ENCODE measurements around the gene PPP2R5B.

The PPP2R5B gene

DNA sequence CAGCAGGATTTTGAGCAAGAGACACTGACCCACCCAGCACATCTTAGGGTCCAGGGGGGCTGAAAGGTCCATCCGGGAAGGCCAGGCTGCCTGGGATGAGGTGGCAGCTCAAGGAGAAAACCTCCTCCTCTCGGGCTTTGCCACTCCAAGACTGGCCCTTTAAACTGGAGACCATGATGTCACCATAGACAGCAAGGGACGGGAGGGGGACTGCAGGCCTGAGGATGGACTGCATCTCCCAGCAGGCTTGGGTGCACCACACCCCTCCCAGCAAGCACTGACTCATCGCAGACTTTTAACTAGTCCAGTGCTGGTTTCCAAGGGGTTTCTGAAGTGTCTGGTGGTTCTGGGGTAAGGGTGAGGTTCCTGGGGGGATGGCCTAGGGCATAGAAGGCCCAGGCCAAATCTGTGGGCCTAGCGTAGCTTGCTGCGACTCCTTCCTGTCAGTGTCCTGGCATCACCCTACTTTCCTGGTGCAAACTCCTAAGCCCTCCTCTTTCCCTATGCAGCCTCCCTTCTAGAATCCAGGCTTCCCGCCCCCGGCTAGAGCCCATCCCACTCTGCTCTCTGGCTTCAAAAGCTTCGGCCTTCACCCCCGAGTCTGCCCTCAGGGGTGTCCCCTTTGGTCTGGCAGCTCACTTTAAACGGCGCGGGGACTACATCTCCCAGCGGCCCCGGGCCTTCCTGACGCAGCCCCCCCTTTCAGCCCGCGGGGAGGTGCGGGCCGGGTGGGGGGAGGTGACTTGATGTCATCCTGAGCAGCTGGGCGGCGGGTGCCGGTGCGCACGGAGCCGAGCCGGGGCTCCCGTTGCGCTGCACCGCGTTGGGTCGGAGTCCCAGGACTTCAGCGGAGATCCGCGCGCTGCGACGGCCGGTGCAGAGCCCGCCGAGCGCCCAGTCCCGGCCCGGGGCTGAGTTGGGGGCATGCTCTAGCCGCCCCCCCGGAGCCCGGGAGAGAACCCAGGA lies at the start of gene PPP2R5B:
TSS of gene PPP2R5B (plus strand) at position 746 of the 966 bp plus-strand sequence. CDS start 1,046 bp downstream, outside the sequence.
- DNase-seq = peak; percentile 92

DNA sequence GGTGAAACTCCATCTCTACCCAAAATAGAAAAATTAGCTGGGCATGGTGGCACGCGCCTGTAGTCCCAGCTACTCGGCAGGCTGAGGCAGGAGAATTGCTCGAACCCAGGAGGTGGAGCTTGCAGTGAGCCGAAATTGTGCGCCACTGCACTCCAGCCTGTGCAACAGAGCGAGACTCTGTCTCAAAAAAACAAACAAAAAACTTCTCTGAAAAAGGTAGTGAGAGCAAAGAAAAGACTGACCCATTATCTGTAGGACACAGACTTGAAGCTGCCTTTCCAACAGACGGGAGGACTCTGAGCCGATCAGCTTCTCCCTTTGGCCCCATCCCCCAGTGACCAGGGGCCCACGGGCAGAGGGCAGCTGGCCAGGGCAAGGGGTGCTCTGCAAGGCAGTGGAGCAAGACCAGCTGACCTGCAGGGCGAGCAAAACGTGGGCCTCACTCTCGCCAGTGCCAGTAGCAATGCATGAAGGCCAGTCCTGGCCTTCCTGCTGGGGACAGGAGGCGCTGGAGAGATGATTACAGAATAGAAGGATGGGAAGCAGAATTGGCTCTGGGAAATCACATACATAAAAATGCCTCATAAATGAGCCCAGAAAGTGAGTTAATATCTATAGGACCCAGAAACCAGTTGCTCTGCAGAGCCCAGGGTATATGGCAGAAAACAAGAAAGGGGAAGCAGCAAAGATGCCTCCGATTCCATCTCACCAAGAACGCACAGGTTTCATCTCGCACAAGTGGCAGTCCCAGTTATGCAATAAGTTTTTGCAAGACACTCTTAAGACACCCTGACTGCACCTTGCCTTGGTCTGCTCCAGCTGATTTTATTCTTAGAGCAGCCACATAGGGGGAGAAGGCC lies 48.9 kb upstream of the PPP2R5B start:
- DNase-seq = no peak

DNA sequence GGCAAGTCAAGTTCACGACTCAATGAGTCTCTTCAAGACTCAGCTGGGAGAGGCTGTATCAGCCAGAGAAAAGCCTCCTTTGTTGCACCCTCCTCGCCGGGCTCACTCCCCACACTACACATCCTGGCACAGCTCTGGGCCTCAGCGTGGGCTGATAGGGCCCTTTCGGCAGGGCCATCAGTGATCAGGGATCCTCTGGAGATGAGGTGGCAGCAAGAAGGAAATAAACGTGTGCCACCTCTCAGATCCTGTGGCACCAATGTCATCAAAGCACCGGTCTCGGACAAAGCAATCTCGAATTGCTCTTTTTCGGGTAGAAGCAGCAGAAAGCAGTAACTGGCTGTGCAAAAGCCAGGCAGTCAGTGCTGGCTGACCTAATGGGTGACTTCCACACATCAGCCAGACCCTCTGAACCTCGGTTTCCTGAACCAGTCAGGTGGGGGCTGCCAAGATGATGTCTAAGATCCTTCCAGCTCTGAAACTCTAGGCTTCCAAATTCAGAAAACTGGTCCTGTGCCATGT lies 48.2 kb upstream of the PPP2R5B start:
- no peak for DNase-seq

DNA sequence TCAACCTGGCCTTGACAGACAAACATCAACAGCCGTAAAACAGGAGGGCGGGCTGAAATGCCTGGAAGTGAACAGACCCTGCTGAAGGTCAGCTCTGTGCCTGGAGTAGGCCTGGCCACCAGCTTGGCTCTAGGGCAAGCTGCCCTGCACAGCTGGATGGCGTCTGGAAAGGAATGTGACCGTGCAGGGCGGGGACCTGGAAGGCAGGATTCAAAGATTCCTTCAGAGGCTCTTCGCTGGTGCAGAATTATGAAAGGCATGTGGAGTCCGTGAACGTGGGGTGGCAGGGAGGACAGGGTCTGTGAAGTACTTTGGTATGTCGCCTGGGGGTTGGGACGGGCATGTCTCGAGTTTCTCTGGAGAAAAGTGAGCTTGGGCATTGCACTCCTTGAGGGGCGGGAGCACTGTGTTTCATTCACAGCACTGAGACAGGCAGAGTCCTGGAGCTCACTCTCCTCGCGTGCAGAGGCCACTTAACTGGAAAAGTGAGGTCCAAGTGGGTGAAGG lies 47.6 kb upstream of the PPP2R5B start:
- no peak for DNase-seq

DNA sequence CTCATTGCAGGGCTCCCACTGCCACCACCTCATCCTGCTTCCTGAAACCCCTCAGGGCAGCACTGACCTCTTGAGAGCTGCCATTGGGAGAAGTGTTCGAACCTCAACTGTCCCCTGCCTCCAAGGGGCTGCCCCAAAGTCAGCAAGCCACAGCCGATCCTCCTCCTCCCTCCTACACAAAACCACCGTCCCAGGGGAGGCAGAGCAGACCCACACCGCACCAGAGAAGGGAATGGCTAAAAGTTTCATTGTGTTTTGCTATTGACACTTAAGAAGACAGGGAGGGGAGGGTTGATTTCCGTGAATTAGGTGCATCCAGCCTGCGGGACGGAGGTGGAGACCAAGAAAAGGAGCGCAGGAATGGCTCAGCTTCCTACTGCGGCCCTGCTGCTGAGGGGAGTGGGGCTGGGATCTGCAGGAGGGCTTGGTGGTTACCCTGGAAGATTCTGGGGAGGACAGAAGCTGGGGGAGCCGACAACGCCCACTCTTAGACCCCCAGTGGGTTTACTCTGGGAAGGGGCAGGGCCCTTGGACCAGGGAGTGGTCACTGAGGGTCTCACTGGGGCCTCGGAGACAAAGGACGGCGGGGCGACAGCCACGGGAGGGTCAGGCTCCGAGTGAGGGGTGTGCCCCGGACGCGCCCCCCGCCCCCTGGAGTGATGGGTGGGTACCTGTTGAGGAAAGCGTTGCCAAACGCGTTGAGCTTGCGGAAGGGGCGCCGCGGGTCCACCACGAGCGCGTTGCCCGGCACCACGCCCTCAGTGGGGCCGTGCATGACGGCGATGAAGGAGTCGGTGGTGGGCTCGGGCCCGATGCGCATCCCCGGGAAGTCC lies 46.9 kb upstream of the PPP2R5B start:
- no peak for DNase-seq

DNA sequence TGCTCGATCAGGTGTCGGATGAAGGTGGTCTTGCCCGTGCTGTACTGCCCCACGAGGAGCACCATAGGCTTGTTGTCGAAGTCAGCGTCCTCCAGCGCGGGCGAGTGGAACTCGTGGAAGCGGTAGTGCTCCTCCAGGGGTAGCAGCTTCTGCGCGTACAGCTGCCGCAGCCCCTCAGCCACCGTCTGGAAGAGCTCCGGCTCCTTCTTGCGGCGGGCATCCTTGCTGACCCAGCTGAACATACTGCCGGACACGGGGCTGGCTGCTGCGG lies 46.3 kb upstream of the PPP2R5B start:
- DNase-seq = no peak

DNA sequence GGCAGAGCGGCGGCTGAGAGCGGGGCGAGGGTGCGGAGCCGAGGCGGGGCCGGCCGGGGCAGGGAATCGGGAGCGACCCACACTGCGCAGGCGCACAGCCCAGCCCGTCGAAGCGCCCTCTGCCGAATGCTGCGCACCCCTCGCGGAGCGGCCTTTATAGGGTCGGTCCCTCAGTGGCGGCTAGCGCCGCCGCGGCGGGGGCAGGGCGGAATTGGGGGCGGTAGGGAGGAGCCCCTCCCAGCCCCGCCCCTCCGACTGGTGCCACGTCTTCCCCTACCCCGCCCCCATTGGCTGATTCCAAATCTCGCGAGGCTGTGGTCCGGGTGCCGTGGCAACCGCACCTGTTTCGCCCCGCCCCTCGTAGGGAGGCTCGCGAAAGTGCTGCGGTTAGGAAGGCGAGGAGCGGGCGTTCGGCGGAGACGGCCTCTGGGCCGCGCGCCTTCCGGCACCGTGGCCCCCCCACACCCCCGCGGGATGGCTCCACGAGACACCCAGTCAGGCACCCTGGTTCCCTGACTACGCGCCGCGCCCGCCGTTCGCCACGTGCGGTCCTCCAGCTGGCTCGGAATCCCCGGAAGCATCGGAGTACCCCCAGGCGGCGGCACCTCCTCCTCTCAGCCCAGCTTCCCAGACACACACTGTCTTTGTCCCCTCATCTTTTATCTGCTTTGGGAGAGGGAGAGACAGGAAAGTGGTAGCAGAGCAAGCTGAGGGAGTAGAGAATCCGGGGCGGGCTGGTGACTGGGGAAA lies 45.8 kb upstream of the PPP2R5B start, which contains the start of gene EHD1:
TSS of gene EHD1 (minus strand) at position 128 of the 750 bp plus-strand sequence. CDS start 157 bp downstream, outside the sequence.
- DNase-seq = peak; percentile 100

DNA sequence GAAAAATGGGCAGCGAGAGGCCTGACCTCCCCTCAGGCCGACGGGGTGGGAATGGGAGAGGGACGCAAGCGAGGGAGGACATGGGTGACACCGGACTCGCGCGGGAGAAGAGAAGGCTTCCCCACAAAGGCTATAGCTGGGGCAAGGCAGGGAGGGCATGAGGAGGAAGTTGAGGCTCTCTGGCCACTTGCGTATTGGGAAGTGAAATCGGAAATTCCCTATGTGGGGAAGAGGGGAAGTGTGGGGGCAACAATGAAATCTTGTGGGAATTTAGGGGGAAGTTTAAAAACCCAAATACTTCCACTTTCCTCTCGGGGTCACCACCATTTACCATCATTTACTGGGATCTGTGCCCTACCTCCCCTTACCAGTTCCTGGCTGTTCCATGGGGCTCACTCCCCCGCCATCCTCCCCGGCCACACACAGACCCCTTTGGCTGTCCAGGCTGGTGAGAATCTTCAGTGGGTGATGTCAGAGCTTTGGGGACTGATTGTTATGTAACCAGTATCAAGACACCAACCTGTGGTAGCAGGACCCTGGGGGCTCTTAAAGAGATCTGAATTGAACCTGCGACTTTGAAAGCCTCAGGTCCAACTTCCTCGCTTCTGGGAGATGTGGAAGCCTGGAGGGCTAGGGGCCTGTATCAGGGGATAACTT lies 45.1 kb upstream of the PPP2R5B start:
- no peak for DNase-seq

DNA sequence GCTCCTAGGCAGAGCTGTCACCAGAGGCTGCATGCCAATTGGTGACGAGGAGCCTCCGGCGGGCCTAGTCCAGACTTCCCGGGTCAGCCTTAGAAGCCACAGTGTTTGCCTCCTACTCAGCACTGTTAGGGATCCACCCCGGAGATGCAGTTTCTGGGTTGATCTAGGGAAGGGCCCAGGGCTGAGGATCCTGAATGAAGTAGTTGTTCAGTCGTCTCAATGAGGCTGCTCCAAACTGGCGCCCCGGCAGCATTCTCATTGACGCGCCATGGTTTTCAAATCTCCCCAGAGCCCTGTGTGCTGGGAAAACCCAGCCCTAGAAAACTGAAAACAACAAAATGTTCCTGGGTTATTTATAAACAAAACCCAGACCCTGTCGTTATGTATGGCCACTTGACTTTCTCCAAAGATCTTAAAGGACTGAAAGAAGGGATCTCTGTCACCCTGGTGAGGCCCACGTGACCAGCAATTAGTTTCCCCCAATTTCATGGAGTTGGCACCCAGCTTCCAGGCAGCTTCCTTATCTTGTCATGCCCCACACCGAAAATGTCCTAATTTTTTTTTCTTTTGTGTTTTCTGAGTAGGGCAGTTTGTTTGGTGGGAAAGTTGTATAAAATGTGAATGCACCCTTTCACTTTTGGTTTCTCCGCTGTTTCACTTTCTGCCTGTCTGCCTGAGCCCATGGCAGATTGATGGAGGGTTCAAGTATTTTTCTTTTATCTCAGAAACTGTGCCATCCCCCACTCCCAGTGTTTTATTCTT lies 44.1 kb upstream of the PPP2R5B start:
- no peak for DNase-seq

DNA sequence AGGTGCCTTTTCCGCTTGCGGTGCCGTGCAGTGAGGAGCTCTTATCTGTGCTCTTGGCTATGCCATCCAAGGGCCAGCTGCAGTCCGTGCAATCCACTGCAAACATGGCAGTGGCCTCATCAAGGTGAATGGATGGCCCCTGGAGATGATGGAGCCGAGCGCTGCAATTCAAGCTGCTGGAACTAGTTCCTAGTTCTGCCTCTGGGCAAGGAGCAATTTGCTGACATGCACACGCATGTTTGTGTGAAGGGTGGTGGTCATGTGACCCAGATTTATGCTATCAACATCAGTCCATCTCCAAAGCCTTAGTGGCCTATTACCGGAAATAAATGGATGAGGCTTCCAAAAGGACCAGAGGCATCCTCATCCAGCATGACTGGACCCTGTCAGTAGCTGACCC lies 43.0 kb upstream of the PPP2R5B start:
- DNase-seq = no peak

DNA sequence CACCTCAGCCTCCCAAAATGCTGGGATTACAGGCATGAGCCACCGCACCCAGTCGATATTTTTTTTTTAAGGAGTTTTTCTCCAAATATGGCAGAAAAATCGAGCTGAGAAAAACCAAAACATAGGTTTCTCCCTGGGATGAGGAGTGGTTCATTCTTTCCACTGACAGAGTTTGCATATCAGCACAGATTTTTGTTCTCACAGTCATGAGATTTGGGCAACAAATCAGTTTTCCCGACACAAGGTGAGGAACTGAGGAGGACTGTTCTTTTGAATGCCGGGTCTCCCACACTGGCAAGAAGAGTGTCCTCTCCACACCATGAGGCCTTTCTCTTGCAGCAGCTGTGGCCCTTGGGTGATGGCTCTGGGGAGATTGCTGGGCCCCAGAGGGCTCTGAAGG lies 42.2 kb upstream of the PPP2R5B start:
- no peak for DNase-seq

DNA sequence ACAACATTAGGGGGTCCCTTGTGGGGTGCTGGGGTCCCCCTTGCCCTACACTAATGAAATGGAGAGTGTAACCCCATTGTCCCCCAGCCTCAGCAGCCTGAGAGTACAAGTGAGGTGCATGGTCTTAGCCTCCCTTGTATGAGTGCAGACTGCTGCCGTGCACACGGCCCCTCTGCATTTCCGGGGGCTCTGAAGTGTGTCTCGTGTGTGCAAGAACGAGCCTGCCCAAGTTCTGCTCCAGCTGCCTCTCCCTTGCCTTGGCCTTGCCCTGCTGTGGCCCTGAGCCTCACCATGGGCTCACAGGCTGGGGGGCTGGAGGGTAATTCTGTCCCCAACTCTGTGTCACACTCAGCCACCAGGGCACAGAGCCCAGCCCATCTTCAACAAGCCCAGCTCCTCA lies 40.9 kb upstream of the PPP2R5B start:
- no peak for DNase-seq

DNA sequence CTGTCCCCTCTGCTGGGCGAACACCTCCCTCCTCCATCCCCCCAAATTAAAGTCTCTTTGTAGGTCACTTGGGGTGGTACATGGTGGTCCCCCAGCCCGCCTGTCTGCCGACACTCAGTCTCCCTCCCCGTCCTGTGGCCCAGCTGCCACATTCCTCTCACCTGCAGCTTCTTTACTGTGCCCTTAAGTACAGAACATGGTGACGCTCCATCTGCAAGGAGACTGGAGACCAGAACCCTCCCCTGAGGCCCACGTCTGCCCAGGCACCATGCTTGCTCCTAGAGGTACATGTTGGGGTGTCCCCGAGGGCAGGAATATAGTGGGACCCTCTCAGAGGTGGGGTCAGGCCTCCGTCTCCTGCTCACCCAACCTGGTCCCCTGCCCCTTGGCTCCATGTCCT lies 40.5 kb upstream of the PPP2R5B start:
- DNase-seq = no peak

DNA sequence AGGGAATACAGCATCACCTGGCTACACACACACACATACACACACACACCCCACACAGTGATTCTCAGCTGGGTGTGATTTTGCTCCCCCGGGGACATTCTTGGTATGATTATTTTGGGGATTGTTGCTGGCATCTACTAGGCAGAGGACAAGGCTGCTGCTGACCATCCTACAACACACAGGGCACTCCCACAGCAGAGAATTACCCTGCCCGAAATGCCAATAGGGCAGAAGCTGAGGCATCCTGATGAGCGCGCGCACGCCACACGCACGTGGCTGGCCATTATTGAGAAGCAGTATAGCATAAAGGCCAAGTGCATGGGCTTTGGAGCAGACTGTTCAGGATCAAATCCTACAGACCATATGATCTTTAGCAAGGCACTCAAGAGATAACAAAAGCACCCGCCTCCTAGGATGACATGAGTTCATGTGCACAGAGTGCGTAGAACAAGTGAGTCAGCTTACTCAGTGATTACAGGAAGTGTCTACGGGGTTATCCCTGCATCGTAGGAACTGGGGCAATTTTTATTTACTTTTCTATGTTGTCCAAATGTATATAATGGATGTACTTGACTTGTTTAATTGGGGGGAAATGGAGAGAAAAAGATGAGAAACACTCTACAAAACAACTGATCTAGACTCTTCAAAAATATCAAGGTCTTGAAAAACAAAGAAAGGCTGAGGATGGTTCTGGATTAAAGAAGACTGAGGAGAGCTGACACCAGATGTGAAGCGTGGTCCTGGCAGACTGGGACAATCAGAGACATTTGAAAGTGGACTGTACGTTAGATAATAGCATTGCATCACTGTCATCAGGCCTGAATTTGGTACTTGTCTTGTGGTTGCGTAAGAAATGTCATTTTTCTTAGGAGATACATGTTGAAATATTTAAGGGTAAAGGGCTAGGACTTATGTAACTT lies 38.9 kb upstream of the PPP2R5B start:
- DNase-seq = no peak

DNA sequence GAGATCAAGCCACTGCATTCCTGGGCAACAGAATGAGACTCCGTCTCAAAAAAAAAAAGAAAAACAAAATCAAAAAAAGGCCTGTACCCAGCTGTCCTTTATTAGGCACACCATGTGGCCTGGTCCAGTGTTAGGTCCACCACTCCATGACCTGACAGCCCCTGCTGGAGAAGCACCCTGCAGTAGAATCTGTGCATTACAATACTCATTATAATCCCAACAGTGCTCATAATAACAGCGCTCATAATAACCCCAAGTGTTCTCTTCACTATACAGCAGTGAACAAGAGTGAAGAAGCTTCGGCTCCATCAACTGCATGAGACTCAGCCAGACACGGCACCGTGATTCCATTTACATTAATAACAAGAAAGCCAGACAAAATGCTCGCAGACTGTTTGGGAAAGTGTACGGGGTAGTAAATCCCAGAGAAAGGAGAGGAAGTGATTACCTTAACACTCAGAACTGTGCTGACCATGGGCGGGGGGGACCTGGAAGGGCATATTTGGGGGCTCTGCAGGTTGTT lies 37.2 kb upstream of the PPP2R5B start:
- no peak for DNase-seq

DNA sequence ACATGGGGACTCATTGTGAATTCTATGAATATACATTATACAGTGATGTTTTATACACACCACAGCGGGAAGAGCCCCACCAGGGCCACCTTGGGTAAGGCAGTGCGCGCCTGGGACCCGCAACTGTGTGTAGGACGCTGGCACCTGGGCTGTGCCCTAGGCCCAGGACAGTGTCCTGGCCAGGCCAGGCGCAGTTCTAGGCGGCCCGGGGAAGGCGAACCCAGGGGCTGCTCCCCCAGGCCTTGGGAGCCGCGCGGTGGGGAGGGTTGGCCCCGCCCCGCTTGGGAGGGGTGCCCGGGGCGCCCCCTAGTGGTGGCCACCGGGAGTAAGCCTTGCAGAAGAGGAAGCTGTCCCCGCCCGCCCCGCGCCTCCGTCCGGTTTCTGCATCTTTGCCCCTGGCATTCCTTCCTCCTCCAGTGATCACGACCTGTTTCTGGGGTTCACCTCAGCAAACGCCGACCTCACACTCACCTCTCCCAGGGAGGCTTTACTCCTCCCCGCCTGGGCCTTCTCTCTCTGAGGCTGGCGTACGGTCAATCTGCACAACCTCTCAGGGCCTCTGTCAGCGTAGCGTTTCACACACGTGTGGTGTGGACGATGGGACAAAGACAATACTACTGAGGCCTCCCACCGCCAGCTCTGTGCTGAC lies 36.6 kb upstream of the PPP2R5B start:
- peak; percentile 90 for DNase-seq

DNA sequence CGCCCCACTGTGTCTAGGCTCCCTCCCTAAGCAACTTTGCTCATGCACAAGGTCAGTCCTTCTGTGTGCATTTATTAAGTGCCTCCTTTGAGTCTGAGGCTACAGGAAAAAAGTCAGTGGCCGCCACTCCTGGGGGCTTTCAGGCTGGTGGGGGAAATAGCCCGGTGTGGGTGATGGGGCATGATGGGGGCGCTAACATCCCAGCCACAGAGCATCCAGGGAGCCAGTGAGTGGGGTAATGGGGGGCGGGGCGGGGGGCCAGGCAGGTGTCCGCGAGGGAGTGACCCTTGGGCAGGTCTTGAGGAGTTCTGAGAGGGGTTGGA lies 36.1 kb upstream of the PPP2R5B start:
- DNase-seq = no peak

DNA sequence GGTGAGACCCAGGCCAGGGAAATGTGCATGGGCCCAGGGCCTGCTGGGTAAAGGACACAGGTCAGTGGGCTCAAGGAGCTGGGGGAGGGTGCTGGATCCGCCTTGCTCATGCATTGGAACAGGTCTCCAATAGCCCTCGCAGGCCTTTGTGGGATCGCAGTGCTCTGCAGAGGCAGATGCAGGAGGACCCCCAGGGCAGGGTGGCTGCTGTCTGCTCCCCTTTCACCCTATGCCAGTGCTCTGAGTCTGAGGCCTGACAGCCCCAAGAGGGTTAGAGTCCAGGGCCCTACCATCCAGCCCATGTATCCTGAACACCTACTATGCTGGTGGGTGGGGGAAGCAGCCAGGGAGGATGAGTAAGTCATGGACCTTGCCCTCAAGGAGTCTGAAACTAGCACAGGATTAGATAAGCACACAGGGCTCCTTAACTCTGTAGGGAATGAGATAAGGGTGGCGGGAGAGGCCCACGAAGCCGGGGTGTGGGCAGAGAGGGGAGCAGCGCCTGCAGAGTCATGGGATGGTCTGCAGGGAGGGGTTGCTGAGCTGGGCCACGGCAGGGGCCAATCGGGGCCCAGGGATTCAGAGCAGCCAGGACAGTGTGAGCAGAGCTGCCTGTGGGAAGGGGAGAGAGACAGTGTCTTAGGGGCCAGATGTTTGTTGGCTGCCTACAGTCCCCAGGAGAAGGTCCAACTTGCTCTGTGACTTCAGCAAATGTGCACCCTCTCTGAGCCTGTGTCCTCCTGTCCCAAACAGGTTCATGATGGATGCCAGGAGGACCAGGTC lies 35.6 kb upstream of the PPP2R5B start:
- DNase-seq = no peak
